Memory B cell (primary cell): Measurements from ENCODE around the gene SRRT.
"Not testable (repeated sequence)": the region's sequence is repeated elsewhere in the genome, so short reads cannot be mapped to it uniquely, and the experiment has no call there.

Experiments
- ATAC-seq: fragments of 150-1000 bp; cut with Tn5 transposase; 2 replicates; pipeline ENCODE4 v1.10.0; 2021; ENCODE audit warnings: low read depth, mild to moderate bottlenecking, moderate library complexity
- DNase-seq, 2 donors: peaks; one replicate each; pipeline ENCODE4 v3.0.0; 2022; ENCODE audit warnings: low spot score in 2 of 2
- H3K27ac Mint-ChIP-seq: one replicate; pipeline ENCODE4 v1.8.0; 2022; ENCODE audit warnings: mild to moderate bottlenecking, moderate library complexity, mixed read lengths
- H3K27me3 Mint-ChIP-seq: one replicate; pipeline ENCODE4 v1.8.0; 2022; ENCODE audit warnings: mixed read lengths
- H3K36me3 Mint-ChIP-seq: one replicate; pipeline ENCODE4 v1.8.0; 2022; ENCODE audit warnings: mild to moderate bottlenecking, mixed read lengths
- H3K4me1 Mint-ChIP-seq: one replicate; pipeline ENCODE4 v1.8.0; 2022; ENCODE audit warnings: mixed read lengths
- H3K4me3 Mint-ChIP-seq: one replicate; pipeline ENCODE4 v1.8.0; 2022; ENCODE audit warnings: mild to moderate bottlenecking, moderate library complexity, mixed read lengths
- H3K9me3 Mint-ChIP-seq: one replicate; pipeline ENCODE4 v1.8.0; 2022; ENCODE audit warnings: mixed read lengths

Gene SRRT

GRCh38 chr7:100899432-100899831 is 24.5 kb downstream of the SRRT start:
- Mint-ChIP-seq H3K27me3 (peaks cover 16% of the 10 kb centered on the region), H3K4me1 (peaks cover 7% of the 10 kb centered on the region), H3K36me3 (no peaks in the 10 kb centered on the region), H3K27ac (no peak overlapping the region), H3K4me3 (no peak overlapping the region), H3K9me3 (no peaks in the 10 kb centered on the region)
- no peak for ATAC-seq
- DNase-seq, result no peak

- DNase-seq (no peak), ATAC-seq (no peak)
- H3K36me3 Mint-ChIP-seq, result no peaks in the 10 kb centered on the region
- no peak overlapping the region for H3K27ac Mint-ChIP-seq
- H3K4me1 Mint-ChIP-seq, result peaks cover 5% of the 10 kb centered on the region
- H3K9me3 Mint-ChIP-seq, result no peaks in the 10 kb centered on the region
- H3K4me3 Mint-ChIP-seq, result no peak overlapping the region
- H3K27me3 Mint-ChIP-seq, result peaks cover 13% of the 10 kb centered on the region
These were observed 26.1 kb downstream of the SRRT start for GRCh38 chr7:100900978-100901377.

- Mint-ChIP-seq H3K9me3 (no peaks in the 10 kb centered on the region), H3K36me3 (no peaks in the 10 kb centered on the region), H3K4me1 (no peaks in the 10 kb centered on the region), H3K27ac (no peak overlapping the region), H3K27me3 (peaks cover 9% of the 10 kb centered on the region), H3K4me3 (no peak overlapping the region)
- no peak for ATAC-seq
- DNase-seq, result no peak
These were observed 27.0 kb downstream of the SRRT start for GRCh38 chr7:100901921-100902332.

- ATAC-seq, result no peak
- DNase-seq, result no peak
- Mint-ChIP-seq H3K4me3 (no peak overlapping the region), H3K36me3 (no peaks in the 10 kb centered on the region), H3K27me3 (peaks cover 6% of the 10 kb centered on the region), H3K4me1 (no peaks in the 10 kb centered on the region), H3K27ac (no peak overlapping the region), H3K9me3 (no peaks in the 10 kb centered on the region)
These were observed 27.7 kb downstream of the SRRT start for GRCh38 chr7:100902638-100903037.

GRCh38 chr7:100908512-100908911 is 33.6 kb downstream of the SRRT start:
- Mint-ChIP-seq H3K9me3 (peaks cover 2% of the 10 kb centered on the region), H3K4me3 (no peak overlapping the region), H3K4me1 (no peaks in the 10 kb centered on the region), H3K36me3 (no peaks in the 10 kb centered on the region), H3K27ac (no peak overlapping the region), H3K27me3 (no peaks in the 10 kb centered on the region)
- no peak for DNase-seq
- ATAC-seq, result no peak

- peak; percentile 44 for ATAC-seq
- not testable (repeated sequence) for H3K4me1 Mint-ChIP-seq, DNase-seq, H3K36me3 Mint-ChIP-seq, H3K9me3 Mint-ChIP-seq, H3K4me3 Mint-ChIP-seq, H3K27ac Mint-ChIP-seq
- peaks cover 10% of the 10 kb centered on the region for H3K27me3 Mint-ChIP-seq
These were observed 35.5 kb downstream of the SRRT start for GRCh38 chr7:100910443-100910842.

- H3K27me3 Mint-ChIP-seq, result peaks cover 10% of the 10 kb centered on the region
- no peak overlapping the region for H3K4me3 Mint-ChIP-seq
- no peak overlapping the region for H3K27ac Mint-ChIP-seq
- H3K4me1 Mint-ChIP-seq, result no peaks in the 10 kb centered on the region
- H3K36me3 Mint-ChIP-seq, result peaks cover 1% of the 10 kb centered on the region
- H3K9me3 Mint-ChIP-seq, result peaks cover 2% of the 10 kb centered on the region
- no peak for DNase-seq
- ATAC-seq, result no peak
These were observed 36.6 kb downstream of the SRRT start for GRCh38 chr7:100911484-100911883.

- no peak for DNase-seq
- peaks cover 14% of the 10 kb centered on the region for H3K27me3 Mint-ChIP-seq
- H3K27ac Mint-ChIP-seq, result no peak overlapping the region
These were observed 39.4 kb downstream of the SRRT start for GRCh38 chr7:100914208-100914878.

GRCh38 chr7:100914879-100915447 is 40.1 kb downstream of the SRRT start:
- H3K27me3 Mint-ChIP-seq, result peaks cover 14% of the 10 kb centered on the region
- no peaks in the 10 kb centered on the region for H3K4me1 Mint-ChIP-seq
- H3K4me3 Mint-ChIP-seq, result no peak overlapping the region
- ATAC-seq (no peak), DNase-seq (no peak)
- no peaks in the 10 kb centered on the region for H3K9me3 Mint-ChIP-seq
- H3K36me3 Mint-ChIP-seq, result peaks cover 1% of the 10 kb centered on the region
- H3K27ac Mint-ChIP-seq, result no peak overlapping the region

More at GRCh38 chr7:100914208-100914878, 39.4 kb downstream of the SRRT start:
- Mint-ChIP-seq H3K36me3 (peaks cover 1% of the 10 kb centered on the region), H3K9me3 (no peaks in the 10 kb centered on the region), H3K4me3 (no peak overlapping the region), H3K4me1 (no peaks in the 10 kb centered on the region)
- no peak for ATAC-seq

- H3K4me3 Mint-ChIP-seq, H3K36me3 Mint-ChIP-seq, DNase-seq, H3K4me1 Mint-ChIP-seq, H3K9me3 Mint-ChIP-seq, H3K27ac Mint-ChIP-seq, ATAC-seq: not testable (repeated sequence)
- peaks cover 22% of the 10 kb centered on the region for H3K27me3 Mint-ChIP-seq
These were observed 44.4 kb downstream of the SRRT start for GRCh38 chr7:100919335-100919734.

GRCh38 chr7:100919779-100920437 is 45.0 kb downstream of the SRRT start:
- DNase-seq, H3K9me3 Mint-ChIP-seq, H3K36me3 Mint-ChIP-seq, H3K4me1 Mint-ChIP-seq, H3K27ac Mint-ChIP-seq, ATAC-seq, H3K4me3 Mint-ChIP-seq: not testable (repeated sequence)
- peaks cover 20% of the 10 kb centered on the region for H3K27me3 Mint-ChIP-seq

GRCh38 chr7:100921039-100921438 is 46.1 kb downstream of the SRRT start:
- H3K9me3 Mint-ChIP-seq, result no peaks in the 10 kb centered on the region
- no peak for DNase-seq
- no peaks in the 10 kb centered on the region for H3K36me3 Mint-ChIP-seq
- H3K27ac Mint-ChIP-seq, result no peak overlapping the region
- ATAC-seq, result no peak
- H3K4me3 Mint-ChIP-seq, result no peak overlapping the region
- no peaks in the 10 kb centered on the region for H3K4me1 Mint-ChIP-seq
- H3K27me3 Mint-ChIP-seq, result peaks cover 17% of the 10 kb centered on the region

- not testable (repeated sequence) for DNase-seq, H3K27ac Mint-ChIP-seq, ATAC-seq, H3K36me3 Mint-ChIP-seq, H3K4me1 Mint-ChIP-seq, H3K4me3 Mint-ChIP-seq, H3K9me3 Mint-ChIP-seq
- peaks cover 13% of the 10 kb centered on the region for H3K27me3 Mint-ChIP-seq
These were observed 48.7 kb downstream of the SRRT start for GRCh38 chr7:100923616-100924015.

- Mint-ChIP-seq H3K4me1 (peaks cover 2% of the 10 kb centered on the region), H3K27ac (no peak overlapping the region), H3K4me3 (no peak overlapping the region)
These were observed 54.9 kb downstream of the SRRT start for GRCh38 chr7:100929808-100930174.

More at GRCh38 chr7:100929808-100930174, 54.9 kb downstream of the SRRT start:
- Mint-ChIP-seq H3K36me3 (peaks cover 3% of the 10 kb centered on the region), H3K9me3 (peaks cover 7% of the 10 kb centered on the region), H3K27me3 (peaks cover 4% of the 10 kb centered on the region)
- no peak for ATAC-seq
- no peak for DNase-seq
